SKM-1 treated with dmso at 0.1 percent for 144 hours (cell line): ENCODE measurements around the gene VTA1.

ENCODE experiments used
- DNase-seq: peaks from one replicate; lab custom pipeline; 2025; ENCODE audit not compliant: unreplicated experiment; lab: John Stamatoyannopoulos, UW

VTA1 gene

DNA sequence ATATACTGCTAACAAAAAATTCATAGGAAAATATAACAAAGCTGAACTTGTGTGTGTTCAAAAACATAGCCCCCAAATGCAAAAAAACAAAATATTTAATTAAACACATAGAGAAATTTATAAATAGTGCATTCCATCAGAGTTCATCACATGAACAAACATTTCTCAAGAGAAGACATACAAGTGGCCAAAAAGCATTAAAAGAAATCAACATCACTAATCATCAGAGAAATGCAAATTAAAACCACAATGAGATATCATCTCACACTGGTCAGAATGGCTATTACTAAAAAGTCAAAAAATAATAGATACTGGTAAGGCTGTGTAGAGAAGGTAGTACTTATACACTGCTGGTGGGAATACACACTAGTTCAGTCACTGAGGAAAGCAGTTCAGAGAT, 115.2 kb downstream of the VTA1 start:
- DNase-seq, result no peak

DNA sequence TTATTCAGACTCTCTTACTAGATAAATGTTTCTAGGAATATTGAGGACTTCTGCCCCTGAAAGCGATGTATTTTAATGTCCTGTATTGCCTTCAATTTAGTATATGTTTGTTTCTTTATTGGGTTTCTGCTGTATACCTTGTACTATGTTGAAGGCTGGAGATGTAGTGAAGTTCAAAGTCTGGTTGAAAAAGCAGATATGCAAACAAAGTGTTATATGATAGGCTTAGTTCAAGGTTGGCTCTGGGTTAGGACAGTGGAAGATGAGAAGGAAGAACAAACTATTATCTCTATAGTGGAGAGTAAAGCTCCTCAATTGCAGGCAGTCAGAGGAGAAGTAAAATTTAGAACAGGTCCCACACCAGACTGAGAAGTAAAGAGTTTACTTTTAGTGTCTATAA, 118.4 kb downstream of the VTA1 start:
- DNase-seq, result no peak

DNA sequence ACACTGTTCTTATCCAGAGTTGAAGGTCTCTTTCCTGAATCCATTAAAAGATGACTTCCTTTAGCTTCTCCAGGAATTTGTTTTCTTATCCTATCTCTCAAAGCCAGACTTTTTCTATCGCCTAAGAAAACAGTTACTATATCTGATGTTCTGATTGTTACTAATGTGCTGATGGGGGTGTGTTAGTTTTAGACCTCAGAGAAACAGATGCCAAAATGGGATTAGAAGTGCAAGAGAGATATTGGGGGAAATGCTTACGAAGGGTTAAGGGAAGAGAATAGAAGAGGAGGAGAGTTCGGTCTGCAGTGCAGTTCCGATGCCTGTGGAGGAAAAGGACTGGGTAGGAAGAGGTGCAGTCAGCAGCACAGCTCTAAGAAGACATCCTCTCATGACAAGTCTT, 119.0 kb downstream of the VTA1 start:
- no peak for DNase-seq

DNA sequence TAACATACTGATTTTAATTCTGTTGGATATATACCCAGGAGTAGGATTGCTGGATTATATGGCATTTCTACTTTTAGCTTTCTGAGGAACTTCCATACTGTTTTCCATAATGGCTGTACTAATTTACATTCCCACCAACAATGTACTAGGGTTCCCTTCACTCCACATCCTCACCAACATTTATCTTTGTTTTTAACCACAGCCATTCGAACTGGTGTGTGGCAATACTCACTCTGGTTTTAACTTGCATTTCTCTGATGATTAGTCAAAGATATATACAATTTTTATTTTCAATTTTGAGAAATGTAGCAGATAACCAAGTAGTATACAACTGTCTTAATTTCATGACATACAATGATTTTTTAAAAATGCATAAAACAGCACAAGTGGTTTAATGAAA, 124.4 kb downstream of the VTA1 start:
- DNase-seq, result no peak
